22Rv1 (cell line): ENCODE data around the gene NUB1.

Source experiments
- H3K27ac ChIP-seq: fragments of 450-650 bp; 2 replicates; pipeline ENCODE4 v1.5.1; 2017
- ZFX ChIP-seq: fragments of 450-650 bp; IDR thresholded peaks from 2 replicates; pipeline ENCODE4 v1.6.1; 2017; ENCODE audit warnings: antibody characterized with exemption, borderline replicate concordance
- TF ChIP-seq, protein P1 (sequence below): fragments of 450-650 bp; IDR thresholded peaks from 2 replicates; pipeline ENCODE4 v1.5.1; 2017; ENCODE audit warnings: mild to moderate bottlenecking

NUB1 gene

DNA sequence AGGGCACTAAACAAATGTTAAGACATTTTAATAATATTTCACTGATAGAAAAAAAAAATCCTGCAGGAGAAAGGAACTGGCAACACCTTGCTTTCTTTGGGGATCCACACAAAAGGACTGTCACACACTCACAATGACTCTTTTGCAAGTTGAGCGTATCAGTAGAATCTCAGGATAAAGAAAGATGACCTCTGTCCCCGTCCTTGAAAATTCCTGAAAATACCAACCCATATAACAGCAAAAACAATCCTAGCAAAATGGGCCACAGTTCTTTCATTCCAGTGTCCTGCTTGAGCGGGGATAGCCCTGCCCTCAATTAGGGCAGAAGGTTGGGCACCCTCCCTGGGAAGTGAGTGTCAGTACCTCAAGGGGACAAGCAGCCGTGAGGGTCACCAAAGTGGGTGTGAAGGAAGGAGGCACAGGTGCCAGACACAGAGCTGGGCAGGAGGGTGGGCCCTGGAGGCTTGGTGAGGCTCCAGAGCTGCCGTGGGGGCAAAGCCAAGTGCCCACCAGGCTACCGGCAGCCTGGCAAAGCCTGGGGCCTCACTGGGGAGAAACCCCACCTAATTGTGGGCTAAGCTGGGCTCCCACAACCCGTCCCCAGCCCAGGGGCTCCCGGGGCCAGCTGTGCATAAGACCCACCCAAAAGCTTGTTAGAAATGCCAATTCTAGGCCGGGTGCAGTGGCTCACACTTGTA, 65.4 kb downstream of the NUB1 start:
- H3K27ac ChIP-seq = no peak overlapping the region
- no peak for TF ChIP-seq ZFX
- TF ChIP-seq, protein P1, sequence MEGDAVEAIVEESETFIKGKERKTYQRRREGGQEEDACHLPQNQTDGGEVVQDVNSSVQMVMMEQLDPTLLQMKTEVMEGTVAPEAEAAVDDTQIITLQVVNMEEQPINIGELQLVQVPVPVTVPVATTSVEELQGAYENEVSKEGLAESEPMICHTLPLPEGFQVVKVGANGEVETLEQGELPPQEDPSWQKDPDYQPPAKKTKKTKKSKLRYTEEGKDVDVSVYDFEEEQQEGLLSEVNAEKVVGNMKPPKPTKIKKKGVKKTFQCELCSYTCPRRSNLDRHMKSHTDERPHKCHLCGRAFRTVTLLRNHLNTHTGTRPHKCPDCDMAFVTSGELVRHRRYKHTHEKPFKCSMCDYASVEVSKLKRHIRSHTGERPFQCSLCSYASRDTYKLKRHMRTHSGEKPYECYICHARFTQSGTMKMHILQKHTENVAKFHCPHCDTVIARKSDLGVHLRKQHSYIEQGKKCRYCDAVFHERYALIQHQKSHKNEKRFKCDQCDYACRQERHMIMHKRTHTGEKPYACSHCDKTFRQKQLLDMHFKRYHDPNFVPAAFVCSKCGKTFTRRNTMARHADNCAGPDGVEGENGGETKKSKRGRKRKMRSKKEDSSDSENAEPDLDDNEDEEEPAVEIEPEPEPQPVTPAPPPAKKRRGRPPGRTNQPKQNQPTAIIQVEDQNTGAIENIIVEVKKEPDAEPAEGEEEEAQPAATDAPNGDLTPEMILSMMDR = no peak

DNA sequence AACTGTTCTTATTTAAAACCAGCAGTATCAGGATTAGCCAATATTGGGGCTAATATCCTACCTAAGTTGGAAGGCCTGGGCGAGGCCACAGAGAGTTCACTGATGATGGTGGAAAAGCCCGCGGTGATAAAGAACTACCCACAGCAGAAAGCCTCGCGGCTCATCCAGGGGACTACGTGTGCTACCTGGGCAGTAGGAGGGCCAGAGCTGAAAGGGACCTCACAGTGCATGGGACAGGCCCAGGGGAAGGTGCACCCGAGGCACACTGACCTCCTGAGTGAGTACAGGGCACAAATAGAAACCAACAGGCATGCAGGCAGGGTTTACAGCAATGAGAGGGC, 66.9 kb downstream of the NUB1 start:
- H3K27ac ChIP-seq = no peak overlapping the region
- TF ChIP-seq, protein P1 = no peak
- no peak for TF ChIP-seq ZFX

DNA sequence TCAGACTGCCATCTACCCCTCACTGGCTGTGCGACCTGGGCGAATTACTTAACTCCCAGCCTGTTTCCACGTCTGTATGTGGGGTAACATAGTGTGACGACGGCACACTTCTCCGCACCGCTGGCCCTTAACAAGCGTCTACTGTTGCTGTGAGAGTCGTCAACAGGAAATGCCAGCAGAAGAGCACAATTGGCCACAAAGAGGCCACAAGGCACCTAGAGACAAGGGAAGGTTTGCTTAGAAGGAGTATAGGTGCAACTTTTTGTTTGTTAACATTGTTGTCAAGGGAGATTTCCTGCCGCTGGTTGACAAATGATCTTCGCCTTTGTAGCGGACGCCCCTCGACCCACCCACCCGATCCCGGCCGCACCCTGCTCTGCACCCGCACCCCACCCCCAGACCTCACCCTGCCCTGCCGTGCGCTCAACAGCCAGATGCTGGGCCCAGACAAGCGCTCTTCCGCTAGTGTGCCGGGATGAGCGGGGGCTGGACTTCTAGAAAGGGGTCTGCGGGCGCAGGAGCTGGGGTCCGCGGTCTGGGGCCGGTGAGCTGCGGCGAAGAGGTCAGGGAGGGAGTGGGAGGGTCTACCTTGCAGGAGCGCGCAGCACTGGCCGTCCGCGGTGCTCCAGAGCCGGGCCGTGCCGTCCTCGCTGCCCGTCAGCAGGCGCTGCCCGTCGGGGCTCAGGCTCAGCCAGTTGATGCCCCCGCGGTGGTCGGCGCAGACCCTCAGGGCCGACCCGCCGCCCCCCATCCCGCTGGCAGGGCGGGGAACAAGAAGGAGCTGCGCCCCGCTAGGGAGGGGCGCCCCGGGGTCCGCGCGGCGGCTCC, 67.4 kb downstream of the NUB1 start:
- TF ChIP-seq, protein P1 = no peak
- TF ChIP-seq ZFX = no peak
- H3K27ac ChIP-seq = no peak overlapping the region

DNA sequence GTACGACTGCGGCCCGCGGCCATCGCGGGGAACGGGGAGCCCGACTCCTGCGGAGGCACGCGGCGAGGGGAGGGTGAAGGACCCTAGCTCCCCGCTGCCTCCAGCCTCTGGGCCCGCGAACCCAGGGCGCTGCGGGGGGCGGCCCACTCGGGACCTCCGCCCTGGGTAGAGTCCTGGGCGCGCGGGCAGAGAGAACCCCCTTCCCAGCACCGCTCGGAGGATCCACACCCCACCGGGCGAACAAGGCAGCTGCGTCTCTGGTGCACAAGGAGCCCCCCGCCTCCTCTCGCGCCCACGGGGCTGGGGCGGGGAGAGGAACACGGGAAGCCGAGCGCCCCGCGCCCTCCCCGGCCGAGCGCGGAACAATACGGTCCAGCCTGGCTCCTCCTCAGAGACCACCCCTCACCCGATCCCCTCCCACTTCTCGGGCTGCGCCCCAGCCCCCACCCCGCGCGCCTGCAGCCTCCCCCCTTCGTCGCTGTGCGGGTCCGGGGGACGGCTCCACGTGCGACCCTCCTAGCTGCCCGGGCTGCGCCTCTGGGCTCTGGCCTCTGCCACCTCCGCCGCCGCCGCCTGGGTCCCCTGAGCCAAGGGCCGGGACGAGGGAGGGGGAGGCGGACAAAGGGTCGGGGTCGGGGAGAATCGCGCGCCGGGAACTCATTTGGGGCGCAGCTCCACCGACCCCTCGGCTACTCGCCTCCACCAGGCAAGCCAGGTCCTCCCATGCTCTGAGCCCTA, 68.2 kb downstream of the NUB1 start, which contains the start of gene WDR86:
TSS of gene WDR86 (minus strand) at position 372 of the 738 bp plus-strand sequence. CDS start 449 bp downstream, outside the sequence.
- no peak for TF ChIP-seq ZFX
- TF ChIP-seq, protein P1 = no peak
- no peak within 1 kb of the TSS for H3K27ac ChIP-seq

DNA sequence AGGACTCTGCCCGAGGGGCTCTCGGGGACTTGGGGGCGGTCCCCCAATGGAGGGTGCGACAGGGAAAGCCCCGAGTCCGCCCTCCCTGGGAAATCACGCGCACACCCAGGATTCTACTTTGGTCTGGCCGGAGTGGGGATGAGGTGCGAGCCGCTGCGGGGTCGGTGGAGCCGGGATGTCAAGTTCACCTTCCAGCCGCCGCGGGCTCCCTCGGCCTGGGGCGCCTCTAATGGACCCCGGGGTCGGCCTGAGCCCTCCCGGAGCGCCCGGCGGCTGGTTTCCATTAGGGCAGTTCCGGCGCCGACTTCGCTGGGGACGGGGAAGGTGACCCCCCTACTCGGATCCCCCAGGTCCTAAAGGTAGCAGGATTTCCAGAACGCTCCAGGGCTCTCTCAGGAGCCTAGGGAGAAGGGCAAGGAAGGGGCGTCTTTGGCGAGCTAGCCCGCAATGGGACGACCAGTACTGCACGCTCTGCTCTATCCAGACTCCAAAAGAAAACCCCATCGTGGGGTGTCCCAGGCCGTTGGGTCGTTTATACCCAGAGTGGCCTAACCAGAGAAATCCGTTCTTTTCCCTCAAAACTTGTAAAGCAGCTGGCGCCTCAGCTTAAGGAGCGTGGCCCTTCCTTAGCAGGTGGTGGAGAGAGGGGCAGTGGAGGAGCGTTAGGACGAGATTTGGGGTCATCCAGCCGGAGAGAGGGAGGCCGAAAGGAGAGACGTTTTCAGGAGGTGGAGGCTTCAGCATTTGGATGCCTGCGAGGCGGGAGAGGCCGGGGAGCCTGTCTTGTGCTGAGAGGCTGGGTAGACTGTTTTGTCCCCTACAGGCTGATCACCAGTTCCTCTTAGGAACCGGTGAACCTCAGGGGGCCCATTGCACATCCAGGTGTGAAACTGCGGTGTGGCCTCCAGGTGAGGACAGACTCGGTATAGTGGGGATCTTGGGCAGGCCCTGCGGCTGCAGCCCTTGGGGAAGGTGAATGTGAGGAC, 69.1 kb downstream of the NUB1 start:
- no peak overlapping the region for H3K27ac ChIP-seq
- no peak for TF ChIP-seq ZFX

DNA sequence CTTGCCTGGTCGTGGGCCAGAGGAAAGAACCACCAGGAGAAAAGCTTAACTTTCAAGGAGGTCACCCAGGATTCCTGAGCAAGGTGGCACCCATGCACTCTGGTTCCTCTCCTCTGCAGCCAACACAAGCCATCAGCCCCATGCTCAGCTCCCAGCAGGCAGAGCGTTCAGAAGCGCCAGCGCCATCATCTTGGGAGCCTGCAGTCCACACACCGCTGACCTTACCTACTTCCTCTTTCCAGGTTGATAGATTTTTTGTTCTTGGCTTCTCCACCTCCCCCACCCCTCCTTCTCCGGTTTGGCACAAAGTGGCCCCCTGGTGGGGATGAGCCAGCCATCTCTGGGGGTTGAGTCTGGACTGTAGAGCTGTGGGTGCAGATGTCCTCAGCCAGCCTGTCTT, 69.9 kb downstream of the NUB1 start:
- TF ChIP-seq, protein P1 = no peak
- no peak for TF ChIP-seq ZFX
- no peak overlapping the region for H3K27ac ChIP-seq

DNA sequence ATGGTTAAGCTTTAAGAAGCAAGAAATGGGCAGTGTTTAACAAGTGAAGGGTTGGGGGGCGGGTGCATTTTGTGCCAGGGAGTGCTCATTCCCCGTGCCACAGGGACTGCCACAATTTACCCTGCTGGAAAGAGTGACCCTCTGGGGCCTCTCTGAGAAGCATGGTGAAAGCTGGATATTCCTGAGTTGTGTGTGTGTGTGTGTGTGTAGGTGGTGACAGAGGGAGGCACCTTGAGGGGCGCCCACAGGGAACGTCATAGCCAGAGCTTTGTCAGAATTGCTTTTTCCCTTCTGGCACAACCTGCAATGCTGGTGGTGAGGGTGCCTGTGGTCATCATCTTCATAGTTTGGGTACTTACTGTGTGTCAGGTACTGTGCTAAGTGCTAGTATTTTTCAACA, 70.7 kb downstream of the NUB1 start:
- no peak for TF ChIP-seq ZFX
- TF ChIP-seq, protein P1 = no peak
- H3K27ac ChIP-seq = no peak overlapping the region
